ENCODE measurements around the gene UBR2.

GRCh38 chr6:42616716-42617115 is 52.9 kb downstream of the UBR2 start:
- no peak for TF ChIP-seq CTCF (IDR thresholded peaks at IDR 0.05)
- no peak for TF ChIP-seq POLR2A (IDR thresholded peaks at IDR 0.05)
- TF ChIP-seq EP300 (IDR thresholded peaks at IDR 0.05) = no peak

Measured in ovary (tissue), 3 donors.